EH (cell line): ENCODE measurements around the gene NTRK2.

Experiments
- DNase-seq: peaks from one replicate; pipeline ENCODE4 v3.0.0-alpha.2; 2015; ENCODE audit warnings: low read depth

NTRK2 gene

GRCh38 chr9:85067792-85068191 lies 398.3 kb downstream of the NTRK2 start:
- DNase-seq = no peak

DNA sequence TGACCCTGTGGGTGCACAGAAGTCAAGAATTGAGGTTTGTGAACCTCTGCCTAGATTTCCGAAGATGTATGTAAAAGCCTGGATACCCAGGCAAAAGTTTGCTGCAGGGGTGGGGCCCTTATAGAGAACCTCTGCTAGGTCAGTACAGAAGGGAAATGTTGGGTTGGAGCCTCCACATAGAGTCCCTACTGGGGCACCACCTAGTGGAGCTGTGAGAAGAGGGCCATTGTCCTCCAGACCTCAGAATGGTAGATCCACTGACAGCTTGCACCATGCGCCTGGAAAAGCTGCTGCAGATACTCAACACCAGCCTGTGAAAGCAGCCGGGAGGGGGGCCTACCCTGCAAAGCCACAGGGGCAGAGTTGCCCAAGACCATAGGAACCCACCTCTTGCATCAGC lies 399.9 kb downstream of the NTRK2 start:
- DNase-seq = peak; percentile 1
